ENCODE results near the gene MRGPRX3. TPM values are rescaled to one million over a fixed set of nuclear protein-coding genes. Genes with fewer than 3 reads are reported as not detected.

MRGPRX3 gene
- total and polyA plus RNA-seq, 2 of the 13 experiments (the other 11 are each of a cell fraction or from before 2014, with no cell fraction given) = 0.53 TPM; not detected in 1

- TF ChIP-seq HNF1B (CRISPR knock-in tag; IDR thresholded peaks at IDR 0.05) = no peak
- TF ChIP-seq ZNF33B (CRISPR knock-in tag; IDR thresholded peaks at IDR 0.05) = no peak
- 0 out of 2 replicates have a peak, but pooled peaks have one; percentile 23 for TF ChIP-seq THRA (CRISPR knock-in tag; IDR thresholded peaks at IDR 0.05; ENCODE audit: borderline replicate concordance)
- no peak for TF ChIP-seq NR2F6 (IDR thresholded peaks at IDR 0.05)
- 0 out of 2 replicates have a peak, but pooled peaks have one; percentile 21 for TF ChIP-seq NR2F6 (CRISPR knock-in tag; IDR thresholded peaks at IDR 0.05)
- peak; percentile 49; the same call in 1 of the 2 replicates for TF ChIP-seq ERF (CRISPR knock-in tag; IDR thresholded peaks at IDR 0.05)
- no peak for TF ChIP-seq AGO1 (IDR thresholded peaks at IDR 0.05; ENCODE audit: low read depth, low read length, poor library complexity, severe bottlenecking)
- peak; percentile 29; the same call in 1 of the 2 replicates for TF ChIP-seq ZNF580 (CRISPR knock-in tag; IDR thresholded peaks at IDR 0.05; ENCODE audit: borderline replicate concordance, low read depth)
- TF ChIP-seq ZNF678 (CRISPR knock-in tag; IDR thresholded peaks at IDR 0.05) = no peak
- 0 out of 2 replicates have a peak, but pooled peaks have one; percentile 24 for TF ChIP-seq ZNF225 (CRISPR knock-in tag; IDR thresholded peaks at IDR 0.05)
- TF ChIP-seq POLR2AphosphoS5 (IDR thresholded peaks at IDR 0.05; ENCODE audit: low read depth, low read length) = no peak
- TF ChIP-seq HOXA5 (CRISPR knock-in tag; IDR thresholded peaks at IDR 0.05) = no peak
- no peak for TF ChIP-seq ZNF383 (CRISPR knock-in tag; IDR thresholded peaks at IDR 0.05; ENCODE audit: borderline replicate concordance)
- no peak; the same call in 1 of the 2 replicates for TF ChIP-seq SALL1 (CRISPR knock-in tag; IDR thresholded peaks at IDR 0.05)
- TF ChIP-seq MAX (IDR thresholded peaks at IDR 0.05) = peak; percentile 29; the same call in 1 of the 2 replicates
- 0 out of 2 replicates have a peak, but pooled peaks have one; percentile 10 for TF ChIP-seq ZNF770 (CRISPR knock-in tag; IDR thresholded peaks at IDR 0.05)
- 0 out of 2 replicates have a peak, but pooled peaks have one; percentile 37 for TF ChIP-seq ZNF441 (CRISPR knock-in tag; IDR thresholded peaks at IDR 0.05; ENCODE audit: borderline replicate concordance)
- TF ChIP-seq ELF1 (CRISPR knock-in tag; IDR thresholded peaks at IDR 0.05) = peak; percentile 36; the same call in 1 of the 2 replicates
- no peak for TF ChIP-seq ZNF317 (CRISPR knock-in tag; IDR thresholded peaks at IDR 0.05)
- no peak for TF ChIP-seq RNF219 (CRISPR knock-in tag; IDR thresholded peaks at IDR 0.05)
- TF ChIP-seq ISL2 (CRISPR knock-in tag; IDR thresholded peaks at IDR 0.05) = no peak
- TF ChIP-seq PHF8 (CRISPR knock-in tag; IDR thresholded peaks at IDR 0.05) = peak; percentile 21; the same call in 1 of the 2 replicates
- TF ChIP-seq ZNF343 (CRISPR knock-in tag; IDR thresholded peaks at IDR 0.05) = no peak
These were observed 16.8 kb upstream of the MRGPRX3 start (continued) for GRCh38 chr11:18115360-18116127.

Data from HepG2 (cell line).